Caki2 (cell line): ENCODE measurements around the gene PTPRN2. TPM values are rescaled to one million over a fixed set of nuclear protein-coding genes. Genes with fewer than 3 reads are reported as not detected.

Experiments
- DNase-seq: peaks from one replicate; pipeline ENCODE4 v3.0.0-alpha.2; 2015; ENCODE audit warnings: low read depth
- in situ Hi-C: cut with HindIII; loops from 2 replicates; pipeline ENCODE4 v1.10.0; 2016; ENCODE audit warnings: low sequenced_read_pairs, low pct_unique_long_range_greater_than_20kb, mixed read lengths
- total RNA-seq: library from RNA; depleted of rRNA; stranded (reverse); fragments of >200 nt; shearing (Covaris generic); gene quantifications from 2 replicates; pipeline ENCODE4 v1.2.3, GENCODE V29; 2014; ENCODE audit warnings: low replicate concordance

The PTPRN2 gene
- total RNA-seq, 1 experiment from 2014 or later, result 0.88 TPM

DNA sequence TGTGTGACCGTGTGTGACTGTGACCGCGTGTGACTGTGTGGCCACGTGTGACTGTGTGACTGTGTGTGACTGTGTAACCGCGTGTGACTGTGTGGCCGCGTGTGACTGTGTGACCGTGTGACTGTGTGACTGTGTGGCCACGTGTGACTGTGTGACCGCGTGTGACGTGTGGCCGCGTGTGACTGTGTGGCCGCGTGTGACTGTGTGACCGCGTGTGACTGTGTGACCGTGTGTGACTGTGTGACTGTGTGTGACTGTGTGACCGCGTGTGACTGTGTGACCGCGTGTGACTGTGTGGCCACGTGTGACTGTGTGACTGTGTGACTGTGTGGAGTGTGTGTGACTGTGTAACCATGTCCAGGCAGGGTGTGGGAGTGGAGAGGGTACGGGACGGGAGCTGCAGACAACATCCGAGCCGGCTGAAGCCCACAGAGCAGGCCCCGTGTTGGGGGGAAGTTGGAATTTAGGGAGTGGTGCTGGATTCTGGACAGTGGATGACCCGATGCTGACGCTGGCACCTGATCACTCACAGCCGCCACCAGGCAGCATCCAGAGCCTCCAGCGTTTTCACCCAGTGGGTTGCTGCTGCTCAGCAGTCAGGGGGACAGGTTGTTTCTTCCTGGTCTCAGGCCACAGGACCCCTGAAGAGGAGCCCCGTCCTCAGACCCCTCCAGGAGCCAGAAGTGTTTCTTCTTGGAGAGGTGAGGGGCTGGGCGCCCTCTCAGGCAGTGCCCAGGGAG is 747.3 kb downstream of the PTPRN2 start:
- no peak for DNase-seq
- in situ Hi-C loops, result no loop called here

DNA sequence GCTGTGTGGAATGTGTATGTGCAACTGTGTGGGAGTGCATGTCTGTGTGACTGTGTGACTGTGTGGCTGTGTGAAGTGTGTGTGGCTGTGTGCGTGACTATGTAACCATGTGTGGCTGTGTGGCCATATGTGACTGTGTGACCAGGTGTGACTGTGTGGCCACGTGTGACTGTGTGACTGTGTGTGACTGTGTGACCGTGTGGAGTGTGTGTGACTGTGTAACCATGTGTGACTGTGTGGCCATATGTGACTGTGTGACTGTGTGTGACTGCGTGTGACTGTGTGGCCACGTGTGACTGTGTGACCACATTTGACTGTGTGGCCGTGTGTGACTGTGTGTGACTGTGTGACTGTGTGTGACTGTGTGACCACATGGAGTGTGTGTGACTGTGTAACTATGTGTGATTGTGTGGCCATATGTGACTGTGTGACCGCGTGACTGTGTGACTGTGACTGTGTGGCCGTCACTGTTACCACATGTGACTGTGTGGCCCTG is 747.9 kb downstream of the PTPRN2 start:
- DNase-seq, result no peak
- in situ Hi-C loops, result no loop called here

GRCh38 chr7:157839226-157839625 is 748.4 kb downstream of the PTPRN2 start:
- in situ Hi-C loops, result no loop called here
- no peak for DNase-seq

DNA sequence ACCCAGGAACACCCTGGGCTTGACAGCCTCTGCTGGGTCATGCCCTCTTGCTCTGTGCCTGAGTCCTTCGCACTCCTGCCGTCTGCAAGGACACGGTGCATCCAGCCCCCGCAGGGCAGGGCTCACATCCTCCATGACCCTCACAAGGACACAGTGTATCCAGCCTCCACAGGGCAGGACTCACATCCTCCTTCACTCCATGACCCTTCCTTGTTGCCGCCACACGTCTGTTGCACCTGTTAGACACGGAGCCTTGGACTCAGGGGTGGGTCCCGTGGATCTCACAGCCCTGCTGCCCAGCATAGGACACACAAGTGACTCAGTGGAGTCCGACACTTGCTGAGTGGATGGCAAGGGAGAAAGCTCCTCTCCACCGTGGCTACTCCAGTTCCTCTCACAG is 750.1 kb downstream of the PTPRN2 start:
- in situ Hi-C loops, result no loop called here
- no peak for DNase-seq

DNA sequence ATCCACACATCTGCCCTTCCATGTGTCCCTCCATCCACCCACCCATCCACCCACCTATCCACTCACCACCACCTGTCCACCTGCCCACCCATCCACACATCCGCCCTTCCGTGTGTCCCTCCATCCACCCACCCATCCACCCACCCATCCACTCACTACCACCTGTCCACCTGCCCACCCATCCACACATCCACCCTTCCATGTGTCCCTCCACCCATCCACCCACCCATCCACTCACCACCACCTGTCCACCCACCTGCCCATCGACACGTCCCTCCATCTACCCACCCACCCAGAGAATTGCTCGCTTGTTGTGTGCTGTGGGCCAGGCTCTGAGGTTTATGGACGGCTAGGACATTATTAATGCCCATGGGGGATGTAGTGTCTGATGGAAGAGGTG is 750.6 kb downstream of the PTPRN2 start:
- DNase-seq, result no peak
- in situ Hi-C loops, result no loop called here

DNA sequence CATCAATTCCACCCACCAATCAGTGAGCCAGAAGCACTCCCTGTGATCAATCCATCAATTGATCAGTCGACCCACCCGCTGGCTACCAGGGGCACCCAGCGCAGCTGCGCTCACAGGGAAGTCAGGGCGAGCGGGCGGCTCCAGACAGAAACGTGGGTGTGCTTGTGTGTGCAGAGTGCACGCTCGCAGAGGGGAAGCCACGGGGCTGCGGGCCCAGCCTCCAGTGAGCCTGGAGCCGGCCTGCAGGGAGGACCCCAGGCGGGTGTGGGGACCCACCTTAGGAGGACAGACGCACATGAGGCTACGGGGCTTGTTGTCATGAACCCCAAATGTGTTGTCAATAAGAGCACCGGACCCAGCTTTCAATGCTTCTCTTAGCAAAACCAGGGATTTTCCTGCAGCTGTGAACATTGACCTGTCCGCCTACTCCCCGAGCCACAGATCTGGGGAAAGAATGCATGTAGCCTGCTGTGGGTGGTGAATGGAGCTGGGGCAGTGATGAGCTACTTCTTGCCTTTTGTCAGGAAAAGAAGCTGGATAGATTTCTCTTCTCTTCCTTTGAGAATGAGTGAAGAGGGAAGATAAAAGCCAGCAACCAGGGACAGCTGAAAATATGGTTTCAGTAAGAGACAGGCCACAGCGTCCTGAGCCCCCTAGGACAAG is 753.0 kb downstream of the PTPRN2 start:
- in situ Hi-C loops, result no loop called here
- no peak for DNase-seq

DNA sequence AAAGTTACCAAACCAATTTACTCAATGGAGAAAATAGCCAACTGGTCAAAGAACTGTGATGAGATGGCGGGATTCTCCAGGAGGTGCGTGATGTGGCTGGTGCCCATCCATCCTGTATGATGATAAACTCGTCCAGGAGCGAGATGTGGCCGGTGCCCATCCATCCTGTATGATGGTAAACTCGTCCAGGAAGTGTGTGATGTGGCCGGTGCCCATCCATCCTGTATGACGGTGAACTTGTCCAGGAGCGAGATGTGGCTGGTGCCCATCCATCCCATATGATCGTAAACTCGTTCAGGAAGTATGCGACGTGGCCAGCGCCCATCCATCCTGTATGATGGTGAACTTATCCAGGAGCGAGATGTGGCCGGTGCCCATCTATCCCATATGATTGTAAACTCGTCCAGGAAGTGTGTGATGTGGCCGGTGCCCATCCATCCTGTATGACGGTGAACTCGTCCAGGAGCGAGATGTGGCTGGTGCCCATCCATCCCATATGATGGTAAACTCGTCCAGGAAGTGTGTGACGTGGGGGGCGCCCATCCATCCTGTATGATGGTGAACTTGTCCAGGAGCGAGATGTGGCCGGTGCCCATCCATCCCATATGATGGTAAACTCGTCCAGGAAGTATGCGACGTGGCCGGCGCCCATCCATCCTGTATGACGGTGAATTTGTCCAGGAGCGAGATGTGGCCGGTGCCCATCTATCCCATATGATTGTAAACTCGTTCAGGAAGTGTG is 754.6 kb downstream of the PTPRN2 start:
- DNase-seq, result no peak
- in situ Hi-C loops, result no loop called here

- in situ Hi-C loops, result no loop called here
- DNase-seq, result no peak
These were observed 755.2 kb downstream of the PTPRN2 start for GRCh38 chr7:157832421-157832820.

- in situ Hi-C loops, result no loop called here
- DNase-seq, result no peak
These were observed 755.6 kb downstream of the PTPRN2 start for GRCh38 chr7:157832006-157832405.

GRCh38 chr7:157831143-157831905 is 756.3 kb downstream of the PTPRN2 start:
- in situ Hi-C loops, result no loop called here
- DNase-seq, result no peak

- in situ Hi-C loops, result no loop called here
- no peak for DNase-seq
These were observed 757.3 kb downstream of the PTPRN2 start for GRCh38 chr7:157830331-157830730.

- no peak for DNase-seq
- in situ Hi-C loops, result no loop called here
These were observed 758.1 kb downstream of the PTPRN2 start for GRCh38 chr7:157829491-157829890.

DNA sequence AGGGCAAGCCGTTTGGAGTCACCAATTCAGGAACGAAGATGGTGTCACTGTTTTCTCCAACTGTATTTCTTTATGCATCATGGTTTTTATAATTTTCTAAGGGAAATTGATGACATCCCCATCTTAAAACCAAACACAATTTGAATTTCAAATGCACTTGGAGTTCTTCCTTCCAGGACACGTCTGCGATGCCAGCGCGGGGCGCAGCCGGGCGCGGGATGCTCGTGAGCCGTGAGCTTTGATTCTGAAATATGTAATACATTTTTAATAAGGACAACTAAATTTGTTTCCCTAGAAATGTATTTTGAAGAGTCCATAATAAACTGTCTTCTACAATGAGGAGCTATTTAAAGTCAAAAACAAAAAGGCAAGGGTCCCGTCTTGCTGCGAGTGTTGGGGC is 758.7 kb downstream of the PTPRN2 start:
- in situ Hi-C loops, result no loop called here
- no peak for DNase-seq

- in situ Hi-C loops, result no loop called here
- DNase-seq, result no peak
These were observed 759.4 kb downstream of the PTPRN2 start for GRCh38 chr7:157828190-157828589.

GRCh38 chr7:157827863-157828160 is 759.8 kb downstream of the PTPRN2 start:
- in situ Hi-C loops, result no loop called here
- DNase-seq, result no peak

GRCh38 chr7:157827045-157827862 is 760.4 kb downstream of the PTPRN2 start:
- DNase-seq, result no peak
- in situ Hi-C loops, result no loop called here

- no peak for DNase-seq
- in situ Hi-C loops, result no loop called here
These were observed 761.1 kb downstream of the PTPRN2 start for GRCh38 chr7:157826566-157826965.

DNA sequence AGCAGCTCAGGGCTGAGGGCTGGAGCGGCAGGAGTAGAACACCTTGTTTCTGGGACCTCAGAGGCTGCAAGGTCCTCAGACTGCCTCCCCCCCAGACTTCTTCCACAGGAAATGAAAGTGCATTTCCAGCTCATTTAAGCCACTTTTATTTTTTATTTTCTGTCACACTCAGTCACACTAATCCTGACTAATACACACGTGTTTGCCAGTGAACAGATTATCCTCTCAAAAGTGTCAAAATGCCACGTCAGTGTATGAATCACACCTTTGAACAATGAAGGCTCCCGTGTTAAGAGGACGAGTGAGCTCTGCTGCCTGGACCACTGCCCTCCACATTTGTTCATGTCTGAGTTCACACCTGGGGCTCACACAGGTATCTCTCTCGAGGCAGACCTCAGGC is 762.3 kb downstream of the PTPRN2 start:
- peak; percentile 7 for DNase-seq
- in situ Hi-C loops, result no loop called here
